Common myeloid progenitor, CD34-positive (primary cell): Measurements from ENCODE around the gene VWA5B1.

ENCODE experiments used
- CTCF ChIA-PET: fragments of 350-600 bp; sonication (Branson Sonifier 250); formaldehyde crosslinking; loops from one replicate; lab custom pipeline; 2021; ENCODE audit warnings: antibody characterized with exemption; lab: Charles Lee
- POLR2A ChIA-PET: fragments of 350-600 bp; sonication (Branson Sonifier 250); formaldehyde crosslinking; loops from one replicate; lab custom pipeline; 2021; ENCODE audit warnings: antibody characterized with exemption; lab: Charles Lee
- DNase-seq, 3 donors: peaks; one replicate each; pipeline versions ENCODE4 v3.0.0 to v3.0.0-alpha.2; 2013
- H3K27ac ChIP-seq, 2 experiments: 1 replicate in 1 of 2; 2 replicates in 1 of 2; pipeline ENCODE4 v1.7.0; 2013; ENCODE audit warnings: inconsistent platforms in 2 of 2, low read length in 2 of 2, mild to moderate bottlenecking in 2 of 2, low read depth in 1 of 2, moderate library complexity in 1 of 2; ENCODE audit not compliant: severe bottlenecking in 2 of 2, insufficient read depth in 1 of 2, poor library complexity in 1 of 2
- H3K27me3 ChIP-seq, 5 experiments: replicated peaks in 2 of 5; 1 replicate in 3 of 5; 2 replicates in 2 of 5; pipeline versions ENCODE4 v1.6.1 to v1.7.0; 2013; ENCODE audit warnings: low read length in 4 of 5, mild to moderate bottlenecking in 2 of 5, moderate library complexity in 2 of 5, inconsistent platforms in 1 of 5; ENCODE audit not compliant: insufficient read depth in 5 of 5, control insufficient read depth in 4 of 5
- H3K36me3 ChIP-seq, 4 experiments: 1 replicate in 2 of 4; 2 replicates in 2 of 4; pipeline versions ENCODE4 v1.6.1 to v1.7.0; 2013; ENCODE audit warnings: low read length in 3 of 4, control low read depth in 1 of 4, mild to moderate bottlenecking in 1 of 4; ENCODE audit not compliant: control insufficient read depth in 4 of 4, insufficient read depth in 4 of 4
- H3K4me1 ChIP-seq, 4 experiments: 1 replicate in 3 of 4; 2 replicates in 1 of 4; pipeline versions ENCODE4 v1.6.1 to v1.7.1; 2013; ENCODE audit warnings: low read length in 3 of 4, mild to moderate bottlenecking in 3 of 4, control low read depth in 1 of 4, inconsistent platforms in 1 of 4, moderate library complexity in 1 of 4; ENCODE audit not compliant: control insufficient read depth in 4 of 4, insufficient read depth in 4 of 4; ENCODE audit errors: control extremely low read depth in 1 of 4
- H3K4me3 ChIP-seq, 7 experiments: 1 replicate in 4 of 7; 2 replicates in 3 of 7; pipeline versions ENCODE4 v1.5.1 to v1.7.0; 2013; ENCODE audit warnings: mild to moderate bottlenecking in 7 of 7, low read length in 6 of 7, moderate library complexity in 6 of 7, inconsistent platforms in 2 of 7, low read depth in 2 of 7, control low read depth in 1 of 7; ENCODE audit not compliant: insufficient read depth in 4 of 7, control insufficient read depth in 1 of 7; ENCODE audit errors: extremely low read depth in 1 of 7
- H3K9me3 ChIP-seq, 5 experiments: 1 replicate in 4 of 5; 2 replicates in 1 of 5; pipeline versions ENCODE4 v1.6.1 to v1.7.1; 2013; ENCODE audit warnings: low read length in 4 of 5, mild to moderate bottlenecking in 2 of 5, inconsistent platforms in 1 of 5, low read depth in 1 of 5, moderate library complexity in 1 of 5; ENCODE audit not compliant: control insufficient read depth in 4 of 5, insufficient read depth in 2 of 5; ENCODE audit errors: control extremely low read depth in 1 of 5
- WGBS: methylation state at CpG from one replicate; pipeline ENCODE4 v1.1.5; 2013; ENCODE audit not compliant: insufficient coverage; 5-methylcytosine and 5-hydroxymethylcytosine counted together

The VWA5B1 gene

GRCh38 chr1:20355101-20355827, 64.6 kb downstream of the VWA5B1 start:
- CTCF ChIA-PET, result no interaction called here
- no peak overlapping the region for H3K27ac ChIP-seq
- H3K4me3 ChIP-seq, result no peak overlapping the region
- peaks cover 0 to 3% (median 0%) of the 10 kb centered on the region in 4 experiments for H3K4me1 ChIP-seq
- POLR2A ChIA-PET, result no interaction called here
- no peak for DNase-seq
- H3K9me3 ChIP-seq, result no peaks in the 10 kb centered on the region
- WGBS, result 83% methylated on average over 10 of the region's 14 CpGs
- no peaks in the 10 kb centered on the region for H3K36me3 ChIP-seq
- H3K27me3 ChIP-seq, result peaks cover 0 to 43% (median 6%) of the 10 kb centered on the region in 5 experiments

DNA sequence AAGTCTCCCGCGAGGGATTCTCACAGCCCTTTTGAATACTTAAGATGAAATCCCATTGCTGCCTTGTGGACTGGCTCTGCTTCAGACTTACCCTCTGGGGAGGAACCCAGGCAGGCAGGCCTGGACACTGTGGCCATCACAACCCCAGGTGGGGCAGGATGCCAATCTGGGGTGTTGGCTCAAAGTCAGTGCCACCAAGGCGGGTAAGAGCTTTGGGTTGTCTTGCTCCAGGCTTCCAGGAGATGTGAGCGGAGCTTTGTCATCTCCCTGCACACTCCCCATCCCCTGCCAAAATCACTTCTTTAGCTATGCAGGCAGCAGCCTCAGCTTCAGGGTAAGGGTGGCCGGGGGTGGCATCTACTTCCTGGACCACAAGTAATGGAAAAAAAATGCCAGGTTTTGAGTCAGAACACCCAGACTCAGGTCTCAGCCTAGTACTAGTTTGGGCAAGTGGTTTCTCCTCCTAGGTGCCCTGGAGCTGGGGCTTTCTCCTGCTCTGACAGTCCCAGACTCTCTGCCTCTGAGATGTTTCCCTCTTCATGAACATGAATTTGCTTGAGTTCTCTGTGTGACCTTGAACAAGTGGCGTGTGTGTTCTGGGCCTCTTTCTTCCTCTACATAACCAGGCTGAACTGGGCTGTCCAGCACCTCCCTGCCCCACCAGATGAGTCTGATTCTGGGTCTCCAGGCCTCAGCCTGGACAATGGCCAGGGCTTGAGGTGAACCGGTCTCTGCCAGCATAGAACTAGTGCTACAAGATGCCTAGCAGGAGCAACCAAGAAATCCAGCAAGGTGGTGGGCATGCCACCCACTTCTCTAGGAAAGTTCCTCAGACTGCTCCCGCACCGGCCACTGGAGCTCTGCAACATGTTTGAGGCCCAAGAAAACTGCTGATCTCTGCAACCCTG, 65.4 kb downstream of the VWA5B1 start:
- ChIA-PET CTCF (no interaction called here), POLR2A (interaction anchor here (0.6 kb wide), 1 partner anchor 445 kb away, joined by 3 read pairs; no protein-coding TSS in a partner anchor)
- WGBS, result 94% methylated on average over 7 of the region's 9 CpGs
- DNase-seq, result no peak
- Histone ChIP-seq H3K27ac (no peak overlapping the region), H3K4me3 (no peak overlapping the region), H3K4me1 (peaks cover 0 to 3% (median 0%) of the 10 kb centered on the region in 4 experiments), H3K9me3 (no peaks in the 10 kb centered on the region), H3K27me3 (peaks cover 0 to 51% (median 6%) of the 10 kb centered on the region in 5 experiments), H3K36me3 (no peaks in the 10 kb centered on the region)

GRCh38 chr1:20356850-20357459, 66.3 kb downstream of the VWA5B1 start:
- no peak for DNase-seq
- CTCF ChIA-PET, result no interaction called here
- no peak overlapping the region for H3K4me3 ChIP-seq
- H3K4me1 ChIP-seq, result peaks cover 0 to 3% (median 0%) of the 10 kb centered on the region in 4 experiments
- no peaks in the 10 kb centered on the region for H3K36me3 ChIP-seq
- peaks cover 0 to 5% (median 3%) of the 10 kb centered on the region in 5 experiments for H3K9me3 ChIP-seq
- 79% methylated on average over 7 of the region's 8 CpGs for WGBS
- no peak overlapping the region for H3K27ac ChIP-seq
- POLR2A ChIA-PET, result interaction anchor here (0.6 kb wide), 1 partner anchor 446 kb away, joined by 3 read pairs; no protein-coding TSS in a partner anchor
- peaks cover 0 to 58% (median 10%) of the 10 kb centered on the region in 5 experiments for H3K27me3 ChIP-seq

GRCh38 chr1:20357796-20358195, 67.1 kb downstream of the VWA5B1 start:
- no peak for DNase-seq
- WGBS, result 88% methylated on average over 8 of the region's 8 CpGs
- Histone ChIP-seq H3K27me3 (peaks cover 4 to 63% (median 14%) of the 10 kb centered on the region in 5 experiments), H3K27ac (no peak overlapping the region), H3K4me3 (no peak overlapping the region), H3K4me1 (peaks cover 0 to 3% (median 0%) of the 10 kb centered on the region in 4 experiments), H3K36me3 (no peaks in the 10 kb centered on the region), H3K9me3 (peaks cover 0 to 6% (median 3%) of the 10 kb centered on the region in 5 experiments)
- ChIA-PET POLR2A (no interaction called here), CTCF (no interaction called here)

DNA sequence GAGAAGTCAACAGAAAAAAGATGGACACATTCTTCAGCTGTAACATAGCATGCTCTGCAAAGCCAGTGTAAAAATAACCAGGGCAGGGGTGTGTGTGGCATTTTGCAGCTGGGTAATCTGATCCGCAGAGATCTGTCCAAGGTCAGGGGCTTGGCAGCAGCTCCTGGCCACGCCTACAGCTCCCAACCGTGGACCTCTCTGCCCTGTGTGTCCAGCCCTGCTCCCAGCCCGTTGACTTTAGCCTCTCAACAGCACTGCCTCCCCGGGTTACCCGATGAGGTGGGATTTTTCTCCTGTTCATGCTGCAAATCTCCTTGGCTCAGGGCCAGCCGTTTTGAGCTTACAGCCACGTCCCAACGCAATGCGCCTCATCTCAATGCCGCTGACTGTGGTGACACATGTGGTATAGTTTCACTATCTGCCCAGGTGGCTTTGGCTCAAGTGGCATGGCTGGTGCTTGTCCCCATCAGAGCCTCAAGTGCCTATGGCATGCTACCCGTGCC, 68.1 kb downstream of the VWA5B1 start:
- ChIA-PET POLR2A (no interaction called here), CTCF (no interaction called here)
- Histone ChIP-seq H3K27ac (no peak overlapping the region), H3K9me3 (peaks cover 0 to 6% (median 3%) of the 10 kb centered on the region in 5 experiments), H3K4me1 (peaks cover 0 to 3% (median 0%) of the 10 kb centered on the region in 4 experiments), H3K27me3 (peaks cover 4 to 69% (median 15%) of the 10 kb centered on the region in 5 experiments), H3K36me3 (no peaks in the 10 kb centered on the region), H3K4me3 (no peak overlapping the region)
- no peak for DNase-seq
- WGBS, result 64% methylated on average over 12 of the region's 12 CpGs

GRCh38 chr1:20359451-20360330, 69.0 kb downstream of the VWA5B1 start:
- H3K27ac ChIP-seq, result no peak overlapping the region
- ChIA-PET POLR2A (no interaction called here), CTCF (no interaction called here)
- H3K36me3 ChIP-seq, result no peaks in the 10 kb centered on the region
- DNase-seq, result peak; percentile 35 to 78 (median 65)
- 62% methylated on average over 14 of the region's 15 CpGs for WGBS
- peaks cover 0 to 6% (median 3%) of the 10 kb centered on the region in 5 experiments for H3K9me3 ChIP-seq
- peaks cover 4 to 78% (median 18%) of the 10 kb centered on the region in 5 experiments for H3K27me3 ChIP-seq
- H3K4me3 ChIP-seq, result no peak overlapping the region
- peaks cover 0 to 3% (median 0%) of the 10 kb centered on the region in 4 experiments for H3K4me1 ChIP-seq
